PFSK-1 (cell line): ENCODE results near the gene CALD1.

Experiments used
- FOXP2 ChIP-seq: optimal IDR thresholded peaks from 2 replicates; pipeline ENCODE3; 2011; ENCODE audit warnings: borderline replicate concordance, control low read depth, inconsistent platforms; ENCODE audit not compliant: insufficient read depth; ENCODE audit errors: extremely low read length, extremely low read depth
- POLR2AphosphoS5 ChIP-seq: IDR thresholded peaks from 2 replicates; pipeline ENCODE4 v1.6.1; 2012; ENCODE audit warnings: low read depth, mild to moderate bottlenecking, control low read depth, low read length, moderate library complexity

DNA sequence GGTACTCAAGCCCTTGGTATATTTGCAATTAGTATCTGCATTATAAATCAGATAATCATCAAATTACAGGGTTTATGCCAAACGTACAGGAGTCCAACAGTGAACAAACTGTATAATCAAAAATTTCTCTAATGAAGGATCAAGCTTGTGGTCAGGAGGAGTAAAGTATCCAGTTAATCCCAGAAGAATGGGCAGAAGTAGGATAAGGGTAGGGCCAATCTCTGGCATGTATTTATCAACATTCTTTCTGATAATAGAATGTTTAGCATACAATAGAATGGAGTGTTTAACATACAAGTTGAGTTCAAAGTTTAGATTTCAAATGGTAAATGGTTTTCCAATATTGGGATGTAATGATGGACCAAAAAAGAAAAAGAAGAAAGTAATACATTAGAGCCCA lies 103.0 kb downstream of the CALD1 start:
- TF ChIP-seq FOXP2 (no peak), POLR2AphosphoS5 (no peak)
